H9 (cell line): Measurements from ENCODE around the gene DCDC2. TPM values are rescaled to one million over a fixed set of nuclear protein-coding genes. Genes with fewer than 3 reads are reported as not detected.

Experiments
- DNase-seq: peaks from one replicate; pipeline ENCODE4 v3.0.0-alpha.2; 2017
- H2AFZ ChIP-seq: one replicate; pipeline ENCODE4 v1.6.1; 2013; ENCODE audit warnings: mild to moderate bottlenecking, low read length, control low read depth, moderate library complexity
- H2AK5ac ChIP-seq: 2 replicates; pipeline ENCODE4 v1.6.1; 2013; ENCODE audit warnings: low read length, control low read depth, mixed read lengths; ENCODE audit not compliant: insufficient read length
- H2BK120ac ChIP-seq: one replicate; pipeline ENCODE4 v1.6.1; 2013; ENCODE audit warnings: low read depth, mild to moderate bottlenecking, low read length, control low read depth, inconsistent platforms; ENCODE audit not compliant: poor library complexity, severe bottlenecking
- H2BK12ac ChIP-seq: 2 replicates; pipeline ENCODE4 v1.6.1; 2013; ENCODE audit warnings: low read length, control low read depth, mixed read lengths, low read depth; ENCODE audit not compliant: insufficient read length
- H2BK15ac ChIP-seq: 2 replicates; pipeline ENCODE4 v1.6.1; 2013; ENCODE audit warnings: low read depth, low read length, control low read depth
- H2BK20ac ChIP-seq: one replicate; pipeline ENCODE4 v1.6.1; 2013; ENCODE audit warnings: low read depth, mild to moderate bottlenecking, low read length, control low read depth, inconsistent platforms; ENCODE audit not compliant: poor library complexity, severe bottlenecking
- H2BK5ac ChIP-seq: 2 replicates; pipeline ENCODE4 v1.6.1; 2013; ENCODE audit warnings: low read length, control low read depth, mixed read lengths; ENCODE audit not compliant: insufficient read length
- H3K14ac ChIP-seq: 2 replicates; pipeline ENCODE4 v1.6.1; 2013; ENCODE audit warnings: low read length, control low read depth; ENCODE audit not compliant: insufficient read depth
- H3K18ac ChIP-seq: 2 replicates; pipeline ENCODE4 v1.6.1; 2013; ENCODE audit warnings: low read depth, mild to moderate bottlenecking, mixed read lengths, low read length, control low read depth; ENCODE audit not compliant: insufficient read length
- H3K23ac ChIP-seq: 2 replicates; pipeline ENCODE4 v1.6.1; 2013; ENCODE audit warnings: low read length, control low read depth, mixed read lengths, low read depth; ENCODE audit not compliant: insufficient read length
- H3K23me2 ChIP-seq: 2 replicates; pipeline ENCODE4 v1.6.1; 2013; ENCODE audit warnings: low read depth, mild to moderate bottlenecking, mixed read lengths, low read length, control low read depth; ENCODE audit not compliant: insufficient read length, poor library complexity, severe bottlenecking
- H3K27ac ChIP-seq: 2 replicates; pipeline ENCODE4 v1.5.1; 2013; ENCODE audit warnings: low read length, control low read depth, mixed read lengths, low read depth; ENCODE audit not compliant: insufficient read length
- H3K27me3 ChIP-seq: 2 replicates; pipeline ENCODE4 v1.6.1; 2013; ENCODE audit warnings: low read length, control low read depth, inconsistent platforms; ENCODE audit not compliant: insufficient read depth
- H3K4ac ChIP-seq: 2 replicates; pipeline ENCODE4 v1.6.1; 2013; ENCODE audit warnings: low read depth, mild to moderate bottlenecking, control low read depth, inconsistent platforms, low read length, moderate library complexity
- H3K4me1 ChIP-seq: 2 replicates; pipeline ENCODE4 v1.6.1; 2013; ENCODE audit warnings: low read length, control low read depth, inconsistent platforms; ENCODE audit not compliant: insufficient read depth
- H3K4me2 ChIP-seq: 2 replicates; pipeline ENCODE4 v1.6.1; 2013; ENCODE audit warnings: low read length, control low read depth, mixed read lengths; ENCODE audit not compliant: insufficient read length, insufficient read depth
- H3K56ac ChIP-seq: 2 replicates; pipeline ENCODE4 v1.6.1; 2013; ENCODE audit warnings: low read depth, mild to moderate bottlenecking, mixed read lengths, low read length, control low read depth; ENCODE audit not compliant: insufficient read length
- H3K79me1 ChIP-seq: 2 replicates; pipeline ENCODE4 v1.6.1; 2013; ENCODE audit warnings: low read depth, mild to moderate bottlenecking, moderate library complexity, low read length, control low read depth, inconsistent platforms; ENCODE audit not compliant: insufficient read depth, poor library complexity, severe bottlenecking
- H3K79me2 ChIP-seq: 2 replicates; pipeline ENCODE4 v1.6.1; 2013; ENCODE audit warnings: low read length, control low read depth, inconsistent platforms; ENCODE audit not compliant: insufficient read depth
- H3K9ac ChIP-seq: 2 replicates; pipeline ENCODE4 v1.6.1; 2013; ENCODE audit warnings: low read length, control low read depth, mixed read lengths; ENCODE audit not compliant: insufficient read length; ENCODE audit errors: extremely low read depth
- H3K9me3 ChIP-seq: one replicate; pipeline ENCODE4 v1.6.1; 2013; ENCODE audit warnings: low read depth, low read length, inconsistent platforms; ENCODE audit not compliant: control insufficient read depth
- H3T11ph ChIP-seq: one replicate; pipeline ENCODE4 v1.6.1; 2013; ENCODE audit warnings: mild to moderate bottlenecking, low read length, control low read depth, inconsistent platforms
- H4K20me1 ChIP-seq: one replicate; pipeline ENCODE4 v1.6.1; 2013; ENCODE audit not compliant: control insufficient read depth, insufficient read length, insufficient read depth
- H4K5ac ChIP-seq: 2 replicates; pipeline ENCODE4 v1.6.1; 2013; ENCODE audit warnings: low read depth, mild to moderate bottlenecking, mixed read lengths, low read length, control low read depth; ENCODE audit not compliant: insufficient read length
- H4K8ac ChIP-seq: replicated peaks from 2 replicates; pipeline ENCODE4 v1.6.1; 2013; ENCODE audit warnings: low read length, control low read depth, mixed read lengths, low read depth; ENCODE audit not compliant: insufficient read length
- H4K91ac ChIP-seq: 2 replicates; pipeline ENCODE4 v1.6.1; 2013; ENCODE audit warnings: low read depth, mild to moderate bottlenecking, moderate library complexity, mixed read lengths, low read length, control low read depth; ENCODE audit not compliant: insufficient read length
- H3K27ac Mint-ChIP-seq, 3 experiments: 2 replicates in 2 of 3; 3 replicates in 1 of 3; pipeline ENCODE4 v1.8.0; 2020 to 2021; ENCODE audit warnings: mixed read lengths in 3 of 3, mild to moderate bottlenecking in 1 of 3, moderate library complexity in 1 of 3
- H3K27me3 Mint-ChIP-seq: 2 replicates; pipeline ENCODE4 v1.8.0; 2021; ENCODE audit warnings: low read depth, mild to moderate bottlenecking, moderate library complexity, mixed read lengths
- H3K36me3 Mint-ChIP-seq, 3 experiments: 2 replicates in 2 of 3; 3 replicates in 1 of 3; pipeline ENCODE4 v1.8.0; 2020 to 2021; ENCODE audit warnings: low read depth in 3 of 3, mixed read lengths in 3 of 3; ENCODE audit not compliant: insufficient read depth in 1 of 3
- H3K4me1 Mint-ChIP-seq, 2 experiments: 2 replicates each; pipeline ENCODE4 v1.8.0; 2020; ENCODE audit warnings: mixed read lengths in 2 of 2
- H3K4me3 Mint-ChIP-seq, 2 experiments: 2 replicates in 1 of 2; 3 replicates in 1 of 2; pipeline ENCODE4 v1.8.0; 2020 to 2021; ENCODE audit warnings: mild to moderate bottlenecking in 2 of 2, mixed read lengths in 2 of 2, moderate library complexity in 1 of 2
- H3K9me3 Mint-ChIP-seq, 2 experiments: 2 replicates in 1 of 2; 3 replicates in 1 of 2; pipeline ENCODE4 v1.8.0; 2020; ENCODE audit warnings: mild to moderate bottlenecking in 2 of 2, mixed read lengths in 2 of 2, moderate library complexity in 1 of 2
- CTCF ChIP-seq: fragments of 200-600 bp; sonication (generic); conservative IDR thresholded peaks from 3 replicates; pipeline ENCODE4 v1.8.0; 2021; ENCODE audit warnings: antibody characterized with exemption, mild to moderate bottlenecking
- WGBS: extraction: QIAGEN DNeasy Blood & Tissue Kit; methylation state at CpG from one replicate; pipeline ENCODE4 v1.1.7; 2013; ENCODE audit warnings: missing lambda C conversion rate, low lambda C conversion rate, mixed read lengths; ENCODE audit not compliant: insufficient read length; ENCODE audit errors: extremely low coverage; 5-methylcytosine and 5-hydroxymethylcytosine counted together
- total RNA-seq: library from RNA; stranded (reverse); gene quantifications from 2 replicates; pipeline ENCODE4 v1.2.1, GENCODE V29; 2021

Gene DCDC2
- total RNA-seq, 1 experiment from 2014 or later: 0.59 TPM

- Histone ChIP-seq H3K4me1 (no peaks in the 10 kb centered on the region), H3K23ac (no peak overlapping the region), H2BK12ac (no peak overlapping the region), H2BK20ac (no peak overlapping the region), H4K91ac (no peak overlapping the region), H3K4ac (no peak overlapping the region), H3K27me3 (no peaks in the 10 kb centered on the region), H3K79me1 (no peaks in the 10 kb centered on the region), H3K56ac (no peak overlapping the region), H3K79me2 (no peaks in the 10 kb centered on the region), H2BK120ac (no peak overlapping the region), H3K9me3 (no peaks in the 10 kb centered on the region), H4K5ac (no peak overlapping the region), H2BK15ac (no peak overlapping the region), H2AFZ (no peak overlapping the region), H2BK5ac (no peak overlapping the region), H3K23me2 (no peaks in the 10 kb centered on the region), H3K18ac (no peak overlapping the region), H3K4me2 (no peak overlapping the region), H2AK5ac (no peak overlapping the region), H3K27ac (no peak overlapping the region), H3K9ac (no peak overlapping the region), H4K8ac (no peak overlapping the region), H3T11ph (no peak overlapping the region), H3K14ac (no peak overlapping the region), H4K20me1 (no peaks in the 10 kb centered on the region)
- H3K36me3 Mint-ChIP-seq: no peaks in the 10 kb centered on the region
- DNase-seq: no peak
- WGBS: no CpG with 5 or more reads among the region's 3 CpGs
- H3K4me3 Mint-ChIP-seq: no peak overlapping the region
- H3K27me3 Mint-ChIP-seq: no peaks in the 10 kb centered on the region; the same call in 1 of the 2 replicates
- H3K9me3 Mint-ChIP-seq: peaks cover 0 to 5% of the 10 kb centered on the region in 2 experiments; a peak in 1 of 5 replicates
- peaks cover 0 to 4% of the 10 kb centered on the region in 2 experiments; a peak in 2 of 4 replicates for H3K4me1 Mint-ChIP-seq
- H3K27ac Mint-ChIP-seq: no peak overlapping the region
- no peak for TF ChIP-seq CTCF
Measured at GRCh38 chr6:24148154-24148570, 209.7 kb downstream of the DCDC2 start.
